HepG2 (cell line): Measurements from ENCODE around the gene RTF1. TPM values are rescaled to one million over a fixed set of nuclear protein-coding genes. Genes with fewer than 3 reads are reported as not detected.

ENCODE experiments used
- ELF1 ChIP-seq: sonication (generic); formaldehyde crosslinking; IDR thresholded peaks from 2 replicates; pipeline ENCODE4 v1.4.0; 2020; ENCODE audit warnings: missing genetic modification reagents
- KLF15 ChIP-seq: sonication (generic); formaldehyde crosslinking; IDR thresholded peaks from 2 replicates; pipeline ENCODE4 v1.8.1; 2023; ENCODE audit warnings: borderline replicate concordance, mild to moderate bottlenecking, inconsistent platforms, missing genetic modification reagents, mixed read lengths
- MBNL3 ChIP-seq: fragments of 250-450 bp; sonication (Bioruptor Pico); conservative IDR thresholded peaks from 2 replicates; pipeline ENCODE4 v1.8.0; 2022; ENCODE audit warnings: mild to moderate bottlenecking, inconsistent platforms
- MEIS1 ChIP-seq: sonication (generic); formaldehyde crosslinking; IDR thresholded peaks from 2 replicates; pipeline ENCODE4 v1.9.0; 2021; ENCODE audit warnings: mild to moderate bottlenecking, missing genetic modification reagents, moderate library complexity, borderline replicate concordance
- MYC ChIP-seq: sonication (generic); formaldehyde crosslinking; IDR thresholded peaks from 2 replicates; pipeline ENCODE4 v1.9.0; 2021; ENCODE audit warnings: missing genetic modification reagents, borderline replicate concordance
- NCOR1 ChIP-seq: fragments of 200-600 bp; sonication (generic); IDR thresholded peaks from 2 replicates; pipeline ENCODE4 v1.7.0; 2017; ENCODE audit warnings: antibody characterized with exemption, low read length, borderline replicate concordance
- PHF20 ChIP-seq: sonication (generic); formaldehyde crosslinking; IDR thresholded peaks from 2 replicates; pipeline ENCODE4 v1.5.0; 2020; ENCODE audit warnings: mild to moderate bottlenecking, missing genetic modification reagents
- PITX1 ChIP-seq: sonication (generic); formaldehyde crosslinking; IDR thresholded peaks from 2 replicates; pipeline ENCODE4 v1.5.1; 2020; ENCODE audit warnings: mild to moderate bottlenecking, missing genetic modification reagents
- PRPF4 ChIP-seq: fragments of 200-400 bp; formaldehyde crosslinking; IDR thresholded peaks from 2 replicates; pipeline ENCODE4 v1.6.1; 2016; ENCODE audit warnings: low read length, low read depth; ENCODE audit not compliant: poor library complexity, severe bottlenecking
- RELA ChIP-seq: sonication (generic); formaldehyde crosslinking; IDR thresholded peaks from 2 replicates; pipeline ENCODE4 v1.4.0; 2020; ENCODE audit warnings: missing genetic modification reagents
- SKI ChIP-seq: fragments of 450-650 bp; IDR thresholded peaks from one replicate; pipeline ENCODE4 v1.6.1; 2018; ENCODE audit warnings: mild to moderate bottlenecking; ENCODE audit not compliant: partially characterized antibody
- SMYD3 ChIP-seq: sonication (generic); formaldehyde crosslinking; IDR thresholded peaks from 2 replicates; pipeline ENCODE4 v1.8.1; 2023; ENCODE audit warnings: mild to moderate bottlenecking, missing genetic modification reagents
- SNRNP70 ChIP-seq: fragments of 200-400 bp; formaldehyde crosslinking; IDR thresholded peaks from 2 replicates; pipeline ENCODE4 v1.6.1; 2017; ENCODE audit warnings: mild to moderate bottlenecking, low read depth, low read length, moderate library complexity
- SOX5 ChIP-seq: IDR thresholded peaks from 2 replicates; pipeline ENCODE4 v1.6.1; 2016; ENCODE audit warnings: borderline replicate concordance
- SOX6 ChIP-seq, 2 experiments: fragments of 450-650 bp in 1 of 2; sonication (generic) in 1 of 2; formaldehyde crosslinking in 1 of 2; IDR thresholded peaks; 2 replicates each; pipeline versions ENCODE4 v1.4.0 to v1.6.1; 2017 to 2020; ENCODE audit warnings: antibody characterized with exemption in 1 of 2, mild to moderate bottlenecking in 1 of 2, missing genetic modification reagents in 1 of 2
- TCF12 ChIP-seq, 2 experiments: fragments of 450-650 bp in 1 of 2; sonication (generic) in 1 of 2; formaldehyde crosslinking in 1 of 2; IDR thresholded peaks; 2 replicates each; pipeline versions ENCODE4 v1.6.1 to v1.8.0; 2017 to 2022; ENCODE audit warnings: antibody characterized with exemption in 1 of 2, mild to moderate bottlenecking in 1 of 2, missing genetic modification reagents in 1 of 2, moderate library complexity in 1 of 2
- TOE1 ChIP-seq: sonication (generic); formaldehyde crosslinking; IDR thresholded peaks from 2 replicates; pipeline ENCODE4 v1.4.0; 2020; ENCODE audit warnings: mild to moderate bottlenecking, missing genetic modification reagents
- ZKSCAN1 ChIP-seq: fragments of 150-350 bp; IDR thresholded peaks from 2 replicates; pipeline ENCODE4 v1.6.1; 2014; ENCODE audit warnings: low read length
- ZNF143 ChIP-seq: sonication (generic); formaldehyde crosslinking; IDR thresholded peaks from 2 replicates; pipeline ENCODE4 v1.4.0; 2020; ENCODE audit warnings: missing genetic modification reagents
- ZNF33A ChIP-seq: sonication (generic); formaldehyde crosslinking; IDR thresholded peaks from 2 replicates; pipeline ENCODE4 v1.5.1; 2020; ENCODE audit warnings: missing genetic modification reagents, mild to moderate bottlenecking, moderate library complexity, borderline replicate concordance
- ZNF430 ChIP-seq: sonication (generic); formaldehyde crosslinking; IDR thresholded peaks from 2 replicates; pipeline ENCODE4 v1.9.0; 2021; ENCODE audit warnings: mild to moderate bottlenecking, missing genetic modification reagents
- ZNF678 ChIP-seq: sonication (generic); formaldehyde crosslinking; IDR thresholded peaks from 2 replicates; pipeline ENCODE4 v1.4.0; 2020; ENCODE audit warnings: mild to moderate bottlenecking, missing genetic modification reagents
- ZSCAN25 ChIP-seq: sonication (generic); formaldehyde crosslinking; IDR thresholded peaks from 2 replicates; pipeline ENCODE4 v1.8.0; 2022; ENCODE audit warnings: mild to moderate bottlenecking, missing genetic modification reagents
- polyA plus RNA-seq, 8 experiments: library from polyadenylated mRNA; depleted of rRNA in 3 of 8; stranded (reverse) in 7 of 8; unstranded in 1 of 8; fragments of >200 nt; fragmentation: Illumina TruSeq in 4 of 8; extraction: Trizol in 4 of 8; gene quantifications; 2 replicates each; pipeline versions ENCODE4 v1.2.1 to v1.2.3, GENCODE V29; 2011 to 2016; ENCODE audit warnings: low read depth in 4 of 8, missing spikeins in 1 of 8, mixed read lengths in 1 of 8; ENCODE audit not compliant: insufficient read depth in 1 of 8
- total RNA-seq, 5 experiments: library from RNA; depleted of rRNA; stranded (reverse); fragments of >200 nt; fragmentation: Illumina TruSeq; extraction: Trizol; gene quantifications; 2 replicates each; pipeline ENCODE4 v1.2.3, GENCODE V29; 2016; ENCODE audit warnings: low read depth in 1 of 5
- TF ChIP-seq, protein P1 (sequence below): sonication (generic); formaldehyde crosslinking; IDR thresholded peaks from 2 replicates; pipeline ENCODE4 v1.5.0; 2020; ENCODE audit warnings: mild to moderate bottlenecking, low read depth, missing genetic modification reagents, borderline replicate concordance
- TF ChIP-seq, protein P2 (sequence below): sonication (generic); formaldehyde crosslinking; IDR thresholded peaks from 2 replicates; pipeline ENCODE4 v1.9.0; 2021; ENCODE audit warnings: missing genetic modification reagents, mild to moderate bottlenecking, borderline replicate concordance
- TF ChIP-seq, protein P3 (sequence below): sonication (generic); formaldehyde crosslinking; IDR thresholded peaks from 2 replicates; pipeline ENCODE4 v1.5.0; 2020; ENCODE audit warnings: missing genetic modification reagents
- TF ChIP-seq, protein P4 (sequence below): sonication (generic); formaldehyde crosslinking; IDR thresholded peaks from 2 replicates; pipeline ENCODE4 v1.4.0; 2020; ENCODE audit warnings: mild to moderate bottlenecking, missing genetic modification reagents

The RTF1 gene
- total and polyA plus RNA-seq, 2 of the 13 experiments (the other 11 are each of a cell fraction or from before 2014, with no cell fraction given): 13.9 to 17.9 TPM

DNA sequence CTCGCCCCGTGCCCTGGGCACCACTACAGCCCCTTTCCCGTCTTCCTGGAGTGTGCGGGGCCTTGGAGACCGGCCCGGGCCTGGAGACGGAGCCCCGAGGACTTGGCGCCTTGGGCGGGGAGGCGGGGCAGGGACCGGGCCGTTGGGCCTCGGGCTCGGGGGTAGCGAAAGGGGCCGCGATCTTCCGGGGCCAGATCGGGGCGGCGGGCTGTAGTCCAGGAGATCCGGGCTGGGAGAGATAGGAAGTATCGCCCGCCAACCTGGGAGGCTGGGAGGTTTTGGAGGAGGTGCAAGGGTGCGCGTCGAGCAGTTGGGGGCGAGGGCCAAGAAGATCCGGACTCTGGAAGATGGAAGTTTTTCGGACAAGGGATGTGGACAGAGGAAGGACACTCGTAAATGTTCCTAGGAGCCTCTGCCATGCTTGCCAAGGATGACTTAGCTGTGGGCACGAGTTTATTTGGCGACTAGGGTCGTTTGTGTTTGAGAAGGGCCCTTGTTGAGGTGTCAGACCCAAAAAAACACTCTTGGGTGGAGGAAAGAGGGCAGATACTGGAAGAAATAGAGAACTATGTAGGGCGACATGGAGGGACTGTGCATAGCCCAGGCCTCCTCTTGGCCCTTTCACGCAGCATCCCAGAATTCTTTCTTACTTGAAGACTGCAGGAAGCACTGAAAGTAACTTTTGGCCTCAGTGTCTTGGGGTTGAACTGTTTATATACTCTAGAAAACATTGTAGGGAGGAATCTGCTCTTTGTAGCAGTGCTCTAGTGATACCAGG, 712 bp downstream of the RTF1 start (continued):
- no peak for TF ChIP-seq ZNF33A
- no peak for TF ChIP-seq ZKSCAN1
- TF ChIP-seq PHF20 (CRISPR knock-in tag): no peak; the same call in 1 of the 2 replicates
- 0 out of 2 replicates have a peak, but pooled peaks have one; percentile 5 for TF ChIP-seq PITX1 (CRISPR knock-in tag)
- no peak for TF ChIP-seq ZNF143 (CRISPR knock-in tag)
- no peak for TF ChIP-seq ZSCAN25 (CRISPR knock-in tag)
- TF ChIP-seq ZNF430 (CRISPR knock-in tag): no peak
- TF ChIP-seq MEIS1: no peak
- no peak for TF ChIP-seq MBNL3 (CRISPR knock-in tag)
- 0 out of 2 replicates have a peak, but pooled peaks have one; percentile 36 for TF ChIP-seq KLF15 (CRISPR knock-in tag)
- TF ChIP-seq, protein P1, sequence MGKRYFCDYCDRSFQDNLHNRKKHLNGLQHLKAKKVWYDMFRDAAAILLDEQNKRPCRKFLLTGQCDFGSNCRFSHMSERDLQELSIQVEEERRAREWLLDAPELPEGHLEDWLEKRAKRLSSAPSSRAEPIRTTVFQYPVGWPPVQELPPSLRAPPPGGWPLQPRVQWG: 0 out of 2 replicates have a peak, but pooled peaks have one; percentile 61
- no peak for TF ChIP-seq SMYD3 (CRISPR knock-in tag)
- no peak for TF ChIP-seq SOX6 (IDR thresholded peaks at IDR 0.05)
- no peak for TF ChIP-seq SOX6 (CRISPR knock-in tag; IDR thresholded peaks at IDR 0.05)
- TF ChIP-seq PRPF4: no peak
- TF ChIP-seq TCF12 (IDR thresholded peaks at IDR 0.05): no peak
- no peak for TF ChIP-seq TCF12 (CRISPR knock-in tag; IDR thresholded peaks at IDR 0.05)
- no peak for TF ChIP-seq RELA (CRISPR knock-in tag)
- no peak for TF ChIP-seq SKI
- TF ChIP-seq SNRNP70: no peak
- no peak for TF ChIP-seq ELF1 (CRISPR knock-in tag)
- TF ChIP-seq, protein P2, sequence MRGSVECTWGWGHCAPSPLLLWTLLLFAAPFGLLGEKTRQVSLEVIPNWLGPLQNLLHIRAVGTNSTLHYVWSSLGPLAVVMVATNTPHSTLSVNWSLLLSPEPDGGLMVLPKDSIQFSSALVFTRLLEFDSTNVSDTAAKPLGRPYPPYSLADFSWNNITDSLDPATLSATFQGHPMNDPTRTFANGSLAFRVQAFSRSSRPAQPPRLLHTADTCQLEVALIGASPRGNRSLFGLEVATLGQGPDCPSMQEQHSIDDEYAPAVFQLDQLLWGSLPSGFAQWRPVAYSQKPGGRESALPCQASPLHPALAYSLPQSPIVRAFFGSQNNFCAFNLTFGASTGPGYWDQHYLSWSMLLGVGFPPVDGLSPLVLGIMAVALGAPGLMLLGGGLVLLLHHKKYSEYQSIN: no peak
- TF ChIP-seq TOE1: no peak
- no peak for TF ChIP-seq MYC (CRISPR knock-in tag)
- no peak for TF ChIP-seq ZNF678 (CRISPR knock-in tag)
- TF ChIP-seq SOX5 (CRISPR knock-in tag): no peak
- TF ChIP-seq, protein P3, sequence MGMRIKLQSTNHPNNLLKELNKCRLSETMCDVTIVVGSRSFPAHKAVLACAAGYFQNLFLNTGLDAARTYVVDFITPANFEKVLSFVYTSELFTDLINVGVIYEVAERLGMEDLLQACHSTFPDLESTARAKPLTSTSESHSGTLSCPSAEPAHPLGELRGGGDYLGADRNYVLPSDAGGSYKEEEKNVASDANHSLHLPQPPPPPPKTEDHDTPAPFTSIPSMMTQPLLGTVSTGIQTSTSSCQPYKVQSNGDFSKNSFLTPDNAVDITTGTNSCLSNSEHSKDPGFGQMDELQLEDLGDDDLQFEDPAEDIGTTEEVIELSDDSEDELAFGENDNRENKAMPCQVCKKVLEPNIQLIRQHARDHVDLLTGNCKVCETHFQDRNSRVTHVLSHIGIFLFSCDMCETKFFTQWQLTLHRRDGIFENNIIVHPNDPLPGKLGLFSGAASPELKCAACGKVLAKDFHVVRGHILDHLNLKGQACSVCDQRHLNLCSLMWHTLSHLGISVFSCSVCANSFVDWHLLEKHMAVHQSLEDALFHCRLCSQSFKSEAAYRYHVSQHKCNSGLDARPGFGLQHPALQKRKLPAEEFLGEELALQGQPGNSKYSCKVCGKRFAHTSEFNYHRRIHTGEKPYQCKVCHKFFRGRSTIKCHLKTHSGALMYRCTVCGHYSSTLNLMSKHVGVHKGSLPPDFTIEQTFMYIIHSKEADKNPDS (CRISPR knock-in tag): no peak
- TF ChIP-seq, protein P4, sequence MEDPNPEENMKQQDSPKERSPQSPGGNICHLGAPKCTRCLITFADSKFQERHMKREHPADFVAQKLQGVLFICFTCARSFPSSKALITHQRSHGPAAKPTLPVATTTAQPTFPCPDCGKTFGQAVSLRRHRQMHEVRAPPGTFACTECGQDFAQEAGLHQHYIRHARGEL (CRISPR knock-in tag): no peak
- TF ChIP-seq NCOR1: no peak
